ENCODE measurements around the gene CELA2A. TPM values are rescaled to one million over a fixed set of nuclear protein-coding genes. Genes with fewer than 3 reads are reported as not detected.

The CELA2A gene
- not detected in 2 replicates for total RNA-seq

DNA sequence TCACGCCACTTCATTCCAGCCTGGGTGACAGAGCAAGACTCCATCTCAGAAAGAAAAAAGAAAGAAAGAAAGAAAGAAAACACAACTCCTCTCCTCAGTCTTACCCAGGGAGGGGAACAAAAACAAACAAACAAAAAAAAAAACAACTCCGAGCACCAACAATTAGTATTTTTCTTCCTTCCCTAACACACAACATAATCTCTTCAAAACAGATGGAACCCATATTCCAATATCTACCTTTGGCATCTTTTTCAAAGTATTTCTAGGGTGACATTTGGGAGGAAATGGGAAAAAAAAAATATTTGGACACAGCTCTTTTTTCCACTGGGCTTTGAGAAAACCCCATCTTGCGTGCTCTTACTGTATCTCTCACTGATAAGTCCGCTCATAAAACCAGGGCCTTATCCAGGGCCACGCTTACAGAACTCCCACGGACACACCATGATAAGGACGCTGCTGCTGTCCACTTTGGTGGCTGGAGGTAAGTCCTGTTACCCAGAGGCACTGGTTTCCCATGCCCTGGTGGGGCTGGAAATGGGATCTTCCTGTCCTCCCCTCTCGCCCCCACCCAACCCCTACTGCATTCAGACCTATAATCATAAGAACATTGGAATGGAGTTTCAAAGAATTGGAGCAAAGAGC, at the start of gene CELA2A:
TSS of gene CELA2A (plus strand) at position 420 of the 642 bp plus-strand sequence. CDS start at position 442, 22 bp downstream.
- H3K27ac Mint-ChIP-seq: no peak within 1 kb of the TSS

GRCh38 chr1:15407580-15407979, 49.0 kb upstream of the CELA2A start:
- H3K27me3 Mint-ChIP-seq (ENCODE audit: insufficient read depth): peaks cover 32% of the 10 kb centered on the region
- peaks cover 12% of the 10 kb centered on the region for H3K36me3 Mint-ChIP-seq (ENCODE audit: low read depth)
- peak overlapping the region; percentile 38 for H3K27ac Mint-ChIP-seq
- intact Hi-C loops (cut with micrococcal nuclease): no loop called here
- DNase-seq (ENCODE audit: low spot score): no peak
- H3K9me3 Mint-ChIP-seq: no peaks in the 10 kb centered on the region
- peaks cover 29% of the 10 kb centered on the region for H3K4me1 Mint-ChIP-seq (ENCODE audit: low read depth)
- H3K4me3 Mint-ChIP-seq: no peak overlapping the region

More for the DNA sequence above, at the start of gene CELA2A:
- Mint-ChIP-seq H3K36me3 (ENCODE audit: low read depth) (no peaks in the 10 kb centered on the region), H3K9me3 (no peaks in the 10 kb centered on the region), H3K4me1 (ENCODE audit: low read depth) (no peaks in the 10 kb centered on the region), H3K4me3 (no peak within 1 kb of the TSS), H3K27me3 (ENCODE audit: insufficient read depth) (peaks cover 4% of the 10 kb centered on the region)
- intact Hi-C loops (cut with micrococcal nuclease): no loop called here
- DNase-seq (ENCODE audit: low spot score): no peak

DNA sequence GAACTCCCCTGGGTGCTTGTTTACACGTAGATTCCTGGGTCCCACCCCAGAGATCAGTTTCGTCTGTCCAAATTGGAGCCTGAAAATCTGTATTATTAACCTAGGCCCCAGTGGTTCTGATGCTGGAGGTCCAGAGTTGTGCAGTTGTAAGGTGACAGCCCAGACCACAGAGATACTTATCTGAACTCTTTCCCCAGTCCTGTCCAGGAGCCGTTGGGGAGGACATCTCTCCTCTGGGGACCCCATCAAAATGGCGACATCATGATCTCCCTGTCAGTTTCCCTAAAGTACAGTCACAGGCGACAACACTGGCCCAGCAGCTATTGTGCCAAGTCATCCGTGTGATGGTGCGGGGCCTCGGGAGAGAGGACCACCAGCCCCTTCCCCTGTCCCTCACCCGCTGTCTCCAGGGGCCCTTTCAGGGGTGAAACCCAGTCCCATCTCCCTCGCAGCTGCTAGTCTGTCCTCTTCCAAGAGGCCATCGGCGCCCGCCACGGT, 47.6 kb upstream of the CELA2A start:
- Mint-ChIP-seq H3K9me3 (no peaks in the 10 kb centered on the region), H3K36me3 (ENCODE audit: low read depth) (peaks cover 14% of the 10 kb centered on the region), H3K4me1 (ENCODE audit: low read depth) (peaks cover 41% of the 10 kb centered on the region), H3K4me3 (peak overlapping the region; percentile 96), H3K27ac (peak overlapping the region; percentile 94), H3K27me3 (ENCODE audit: insufficient read depth) (peaks cover 31% of the 10 kb centered on the region)
- no peak for DNase-seq (ENCODE audit: low spot score)
- intact Hi-C loops (cut with micrococcal nuclease): loop anchor here (1.0 to 2.0 kb wide), 4 partner anchors 8 to 115 kb away; partner anchors contain the start of gene CASP9

DNA sequence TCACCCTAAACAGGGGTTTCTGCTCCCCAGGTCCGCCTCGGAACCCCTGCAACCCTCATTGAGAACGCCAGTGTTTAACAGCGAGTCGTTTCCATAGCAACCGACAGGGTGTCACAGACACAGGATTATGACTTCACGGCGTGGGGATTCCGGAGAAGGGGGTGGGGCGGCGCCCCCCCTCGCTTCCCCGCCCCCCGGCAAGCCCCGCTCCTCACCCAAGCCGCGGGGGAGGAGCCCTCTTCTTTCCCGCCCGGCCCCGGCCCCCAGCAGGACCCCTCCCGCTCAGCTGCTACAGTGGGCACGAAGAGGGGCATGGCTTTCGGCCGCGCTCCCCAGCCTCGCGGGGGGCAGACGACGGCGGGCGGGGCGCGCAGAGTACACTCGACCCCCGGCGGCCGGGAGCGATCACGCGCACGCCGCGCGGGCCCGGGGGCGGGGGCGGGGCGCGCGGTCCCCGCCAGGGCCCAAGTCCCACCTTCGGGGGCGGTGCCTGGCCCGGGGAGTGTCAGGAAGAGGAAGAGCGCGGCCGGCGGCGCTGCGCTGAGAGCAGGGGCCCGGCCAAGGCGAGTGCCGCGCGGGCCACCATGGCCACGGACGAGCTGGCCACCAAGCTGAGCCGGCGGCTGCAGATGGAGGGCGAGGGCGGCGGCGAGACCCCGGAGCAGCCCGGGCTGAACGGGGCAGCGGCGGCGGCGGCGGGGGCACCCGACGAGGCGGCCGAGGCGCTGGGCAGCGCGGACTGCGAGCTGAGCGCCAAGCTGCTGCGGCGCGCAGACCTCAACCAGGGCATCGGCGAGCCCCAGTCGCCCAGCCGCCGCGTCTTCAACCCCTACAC, 46.9 kb upstream of the CELA2A start, which contains the start of gene EFHD2:
TSS of gene EFHD2 (plus strand) at position 501 of the 835 bp plus-strand sequence. CDS start at position 585, 84 bp downstream.
- peaks cover 29% of the 10 kb centered on the region for H3K27me3 Mint-ChIP-seq (ENCODE audit: insufficient read depth)
- peak within 1 kb of the TSS; percentile 94 for H3K27ac Mint-ChIP-seq
- peak; percentile 83 for DNase-seq (ENCODE audit: low spot score)
- peaks cover 20% of the 10 kb centered on the region for H3K36me3 Mint-ChIP-seq (ENCODE audit: low read depth)
- no peaks in the 10 kb centered on the region for H3K9me3 Mint-ChIP-seq
- H3K4me3 Mint-ChIP-seq: peak within 1 kb of the TSS; percentile 96
- intact Hi-C loops (cut with micrococcal nuclease): loop anchor here (1.0 to 10.0 kb wide), 5 partner anchors 8 to 435 kb away; partner anchors contain the start of genes CASP9 and SPEN
- H3K4me1 Mint-ChIP-seq (ENCODE audit: low read depth): peaks cover 47% of the 10 kb centered on the region

DNA sequence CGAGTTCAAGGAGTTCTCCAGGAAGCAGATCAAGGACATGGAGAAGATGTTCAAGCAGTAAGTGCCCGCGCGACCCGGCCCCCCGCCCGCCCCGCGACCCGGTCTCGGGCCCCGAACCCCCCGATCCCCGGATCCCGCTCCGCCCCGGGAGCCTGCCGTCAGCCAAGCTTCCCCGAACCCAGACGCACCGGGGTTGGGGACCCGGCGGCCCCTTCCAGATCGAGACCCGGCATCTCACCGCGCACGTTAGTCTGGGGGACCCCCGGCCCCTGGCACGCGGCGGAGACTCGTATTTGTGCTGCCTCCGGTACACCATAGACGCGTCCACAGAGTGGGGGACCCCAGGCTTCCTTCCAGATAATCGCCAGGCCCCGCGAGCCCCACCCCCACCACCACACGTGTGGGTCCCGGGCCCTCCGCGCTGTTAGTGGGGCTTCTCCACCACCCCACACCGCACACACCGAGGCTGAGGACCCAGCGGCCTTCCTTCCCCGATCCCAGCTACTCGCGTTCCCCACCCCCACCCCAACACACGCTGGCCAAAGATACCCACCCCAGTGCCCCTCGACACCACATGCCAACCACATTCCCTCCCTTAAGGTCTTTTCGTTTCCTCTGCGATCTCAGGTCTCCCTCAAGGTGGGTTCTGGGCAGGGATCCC, 46.2 kb upstream of the CELA2A start:
- peaks cover 27% of the 10 kb centered on the region for H3K36me3 Mint-ChIP-seq (ENCODE audit: low read depth)
- intact Hi-C loops (cut with micrococcal nuclease): loop anchor here (10.0 kb wide), 1 partner anchor 434 kb away; the partner anchor contains the start of gene SPEN
- peaks cover 25% of the 10 kb centered on the region for H3K27me3 Mint-ChIP-seq (ENCODE audit: insufficient read depth)
- peaks cover 55% of the 10 kb centered on the region for H3K4me1 Mint-ChIP-seq (ENCODE audit: low read depth)
- H3K27ac Mint-ChIP-seq: peak overlapping the region; percentile 92
- peak overlapping the region; percentile 96 for H3K4me3 Mint-ChIP-seq
- H3K9me3 Mint-ChIP-seq: no peaks in the 10 kb centered on the region
- no peak for DNase-seq (ENCODE audit: low spot score)

DNA sequence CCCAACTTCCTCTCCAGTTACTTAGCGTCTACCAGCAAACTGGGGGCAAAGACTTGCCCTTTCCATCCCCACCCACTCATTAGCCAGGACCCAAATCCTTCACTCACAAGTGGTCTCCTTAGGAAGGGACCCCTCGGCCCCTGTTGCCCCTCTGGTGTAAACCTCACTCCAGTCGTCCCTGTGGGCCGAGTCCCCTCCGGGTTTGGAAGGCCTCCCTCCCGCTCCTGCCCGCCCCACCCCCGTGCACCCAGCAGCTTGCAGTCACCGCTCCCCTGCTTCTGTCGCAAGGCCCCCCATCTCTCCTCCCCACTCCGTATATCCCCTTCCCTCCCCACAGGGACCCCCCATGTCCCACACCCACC, 45.7 kb upstream of the CELA2A start:
- intact Hi-C loops (cut with micrococcal nuclease): loop anchor here (10.0 kb wide), 1 partner anchor 434 kb away; the partner anchor contains the start of gene SPEN
- DNase-seq (ENCODE audit: low spot score): no peak
- H3K9me3 Mint-ChIP-seq: no peaks in the 10 kb centered on the region
- peaks cover 60% of the 10 kb centered on the region for H3K4me1 Mint-ChIP-seq (ENCODE audit: low read depth)
- peak overlapping the region; percentile 96 for H3K4me3 Mint-ChIP-seq
- H3K36me3 Mint-ChIP-seq (ENCODE audit: low read depth): peaks cover 29% of the 10 kb centered on the region
- H3K27me3 Mint-ChIP-seq (ENCODE audit: insufficient read depth): peaks cover 23% of the 10 kb centered on the region
- H3K27ac Mint-ChIP-seq: peak overlapping the region; percentile 92

GRCh38 chr1:15411593-15412137, 44.9 kb upstream of the CELA2A start:
- peak overlapping the region; percentile 96 for H3K4me3 Mint-ChIP-seq
- peaks cover 22% of the 10 kb centered on the region for H3K27me3 Mint-ChIP-seq (ENCODE audit: insufficient read depth)
- H3K27ac Mint-ChIP-seq: peak overlapping the region; percentile 82
- peaks cover 29% of the 10 kb centered on the region for H3K36me3 Mint-ChIP-seq (ENCODE audit: low read depth)
- no peaks in the 10 kb centered on the region for H3K9me3 Mint-ChIP-seq
- peaks cover 68% of the 10 kb centered on the region for H3K4me1 Mint-ChIP-seq (ENCODE audit: low read depth)
- intact Hi-C loops (cut with micrococcal nuclease): loop anchor here (10.0 kb wide), 1 partner anchor 433 kb away; the partner anchor contains the start of gene SPEN
- DNase-seq (ENCODE audit: low spot score): peak; percentile 37

DNA sequence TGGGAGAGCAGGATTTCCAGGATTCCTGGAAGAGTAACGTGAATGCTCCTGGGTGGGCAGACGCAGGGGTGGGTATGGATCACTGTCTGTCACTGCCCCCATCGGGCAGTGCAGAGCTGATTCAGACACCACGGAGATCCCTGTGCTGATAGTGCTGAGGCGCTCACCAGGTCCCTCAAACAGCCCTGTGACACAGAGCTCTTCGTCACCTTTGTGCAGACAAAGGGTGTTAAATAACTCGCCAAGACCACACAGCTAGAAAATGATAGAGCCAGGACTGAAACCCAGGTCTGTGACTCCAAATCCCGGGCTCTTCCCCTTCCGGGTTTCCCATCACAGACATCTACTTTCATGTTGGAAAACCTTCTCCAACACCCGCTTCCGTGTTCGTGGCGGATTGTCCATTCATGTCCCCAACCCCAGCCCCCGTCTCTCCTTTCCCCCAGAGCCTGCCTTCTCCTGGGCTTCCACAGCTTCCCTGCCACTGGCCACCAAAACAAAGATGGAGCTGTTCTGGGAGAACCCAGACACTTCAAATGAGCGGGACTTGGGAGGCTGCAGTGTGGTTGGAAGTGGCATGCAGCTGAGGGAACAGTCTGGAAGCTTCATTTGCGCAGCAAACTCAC, 44.2 kb upstream of the CELA2A start:
- no peaks in the 10 kb centered on the region for H3K9me3 Mint-ChIP-seq
- H3K4me3 Mint-ChIP-seq: peak overlapping the region; percentile 96
- peak overlapping the region; percentile 82 for H3K27ac Mint-ChIP-seq
- peak; percentile 10 for DNase-seq (ENCODE audit: low spot score)
- peaks cover 68% of the 10 kb centered on the region for H3K4me1 Mint-ChIP-seq (ENCODE audit: low read depth)
- H3K36me3 Mint-ChIP-seq (ENCODE audit: low read depth): peaks cover 29% of the 10 kb centered on the region
- intact Hi-C loops (cut with micrococcal nuclease): loop anchor here (10.0 kb wide), 1 partner anchor 433 kb away; the partner anchor contains the start of gene SPEN
- peaks cover 16% of the 10 kb centered on the region for H3K27me3 Mint-ChIP-seq (ENCODE audit: insufficient read depth)

DNA sequence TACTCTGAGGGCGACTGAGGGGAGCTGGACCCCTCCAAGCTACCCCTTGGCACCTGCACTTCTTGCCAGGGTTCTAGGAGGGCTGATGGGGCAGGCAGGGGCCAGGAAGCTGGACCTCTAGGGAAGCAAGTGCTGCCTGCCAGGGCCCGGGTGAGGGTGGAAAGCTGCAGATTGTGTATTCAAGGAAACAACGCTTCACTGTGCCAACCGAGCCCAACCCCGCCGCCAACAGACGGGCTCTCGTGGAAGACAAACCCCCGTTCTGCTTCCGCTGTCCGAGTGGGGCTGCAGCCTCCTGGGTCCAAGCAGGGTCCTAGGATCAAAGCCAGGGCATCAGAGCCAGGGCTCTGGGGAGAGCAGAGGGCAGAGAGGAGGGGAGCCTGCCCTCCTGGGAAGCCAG, 43.7 kb upstream of the CELA2A start:
- Mint-ChIP-seq H3K36me3 (ENCODE audit: low read depth) (peaks cover 29% of the 10 kb centered on the region), H3K4me1 (ENCODE audit: low read depth) (peaks cover 74% of the 10 kb centered on the region), H3K9me3 (no peaks in the 10 kb centered on the region), H3K4me3 (peak overlapping the region; percentile 96), H3K27me3 (ENCODE audit: insufficient read depth) (peaks cover 12% of the 10 kb centered on the region), H3K27ac (peak overlapping the region; percentile 82)
- DNase-seq (ENCODE audit: low spot score): no peak
- intact Hi-C loops (cut with micrococcal nuclease): loop anchor here (10.0 kb wide), 1 partner anchor 432 kb away; the partner anchor contains the start of gene SPEN

DNA sequence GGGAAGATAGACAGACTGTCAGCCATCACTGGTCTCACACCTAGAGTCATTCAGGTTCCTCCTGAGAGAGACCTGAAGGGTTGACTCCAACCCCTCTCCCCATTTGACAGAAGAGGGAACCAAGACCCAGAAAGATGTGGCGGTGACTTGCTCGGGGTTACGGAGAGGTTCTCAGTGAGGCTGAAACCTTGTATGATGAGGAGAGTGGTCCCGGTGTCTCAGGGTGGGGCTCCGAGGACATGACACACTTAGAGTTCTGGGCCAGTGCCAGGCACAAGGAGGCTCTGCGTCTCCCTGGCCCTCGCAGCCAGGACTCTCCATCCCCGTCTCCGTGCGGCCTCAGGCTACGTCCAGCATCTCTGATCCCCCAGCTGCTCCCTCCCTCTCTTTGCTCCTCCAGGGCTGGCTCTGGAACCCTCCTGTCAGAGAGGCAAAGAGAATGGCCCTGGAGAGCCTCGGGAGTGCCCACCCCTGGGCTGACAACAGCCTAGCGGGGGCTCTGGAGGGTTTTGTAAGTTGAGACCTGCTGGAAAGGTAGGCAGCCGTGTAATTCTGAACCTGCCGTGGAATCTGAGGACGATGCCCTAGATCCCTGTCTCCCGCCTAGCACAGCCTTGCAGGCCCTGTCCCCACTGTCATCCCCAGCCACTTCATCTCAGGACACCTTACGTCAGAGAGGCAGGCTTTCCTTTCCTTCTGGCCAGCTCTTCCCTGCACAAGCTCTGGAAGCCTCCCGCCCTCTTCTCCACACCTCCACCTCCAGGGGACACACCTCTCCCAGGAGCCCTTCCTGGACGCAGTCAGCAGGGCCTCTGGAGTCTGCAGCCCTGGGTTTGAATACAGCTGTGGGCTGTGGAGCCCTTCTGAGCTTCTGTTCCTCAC, 42.7 kb upstream of the CELA2A start:
- DNase-seq (ENCODE audit: low spot score): no peak
- peak overlapping the region; percentile 49 for H3K4me3 Mint-ChIP-seq
- intact Hi-C loops (cut with micrococcal nuclease): loop anchor here (10.0 kb wide), 1 partner anchor 431 kb away; the partner anchor contains the start of gene SPEN
- peaks cover 5% of the 10 kb centered on the region for H3K27me3 Mint-ChIP-seq (ENCODE audit: insufficient read depth)
- H3K9me3 Mint-ChIP-seq: no peaks in the 10 kb centered on the region
- H3K4me1 Mint-ChIP-seq (ENCODE audit: low read depth): peaks cover 78% of the 10 kb centered on the region
- H3K36me3 Mint-ChIP-seq (ENCODE audit: low read depth): peaks cover 30% of the 10 kb centered on the region
- no peak overlapping the region for H3K27ac Mint-ChIP-seq

DNA sequence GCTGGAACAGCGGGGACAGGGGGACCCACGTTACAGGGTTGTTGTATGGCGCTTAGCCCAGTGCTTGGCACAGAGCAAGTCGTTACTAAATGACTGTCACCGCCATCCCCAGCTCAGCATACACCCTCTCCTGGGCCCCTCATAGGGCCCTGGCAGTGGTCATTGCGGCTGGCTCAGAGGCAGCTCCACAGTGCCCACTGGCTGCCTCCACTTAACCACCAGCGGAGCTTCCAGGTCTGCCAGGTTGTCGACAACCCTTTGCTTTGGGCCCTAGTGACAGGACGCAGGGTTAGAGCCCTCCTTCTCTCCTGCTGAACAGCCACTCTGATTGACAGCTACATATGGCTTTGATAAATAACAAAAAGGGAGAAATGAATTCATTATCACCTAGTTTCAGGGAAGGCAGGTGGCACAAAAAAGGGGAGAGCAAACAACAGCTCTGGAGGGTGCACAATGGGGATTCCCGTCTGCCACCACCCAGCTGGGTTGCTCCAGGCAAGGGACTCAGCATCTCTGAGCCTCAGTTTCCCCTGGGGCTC, 42.0 kb upstream of the CELA2A start:
- Mint-ChIP-seq H3K4me1 (ENCODE audit: low read depth) (peaks cover 75% of the 10 kb centered on the region), H3K27ac (no peak overlapping the region)

More for the DNA sequence above, 42.0 kb upstream of the CELA2A start:
- Mint-ChIP-seq H3K36me3 (ENCODE audit: low read depth) (peaks cover 29% of the 10 kb centered on the region), H3K27me3 (ENCODE audit: insufficient read depth) (no peaks in the 10 kb centered on the region), H3K4me3 (no peak overlapping the region), H3K9me3 (no peaks in the 10 kb centered on the region)
- intact Hi-C loops (cut with micrococcal nuclease): loop anchor here (10.0 kb wide), 1 partner anchor 430 kb away; the partner anchor contains the start of gene SPEN
- no peak for DNase-seq (ENCODE audit: low spot score)
